ENCODE results near the gene TSC22D2. TPM values are rescaled to one million over a fixed set of nuclear protein-coding genes. Genes with fewer than 3 reads are reported as not detected.

TSC22D2 gene
- total RNA-seq, 2 donors from 2014 or later: 22.2 to 35.8 TPM

DNA sequence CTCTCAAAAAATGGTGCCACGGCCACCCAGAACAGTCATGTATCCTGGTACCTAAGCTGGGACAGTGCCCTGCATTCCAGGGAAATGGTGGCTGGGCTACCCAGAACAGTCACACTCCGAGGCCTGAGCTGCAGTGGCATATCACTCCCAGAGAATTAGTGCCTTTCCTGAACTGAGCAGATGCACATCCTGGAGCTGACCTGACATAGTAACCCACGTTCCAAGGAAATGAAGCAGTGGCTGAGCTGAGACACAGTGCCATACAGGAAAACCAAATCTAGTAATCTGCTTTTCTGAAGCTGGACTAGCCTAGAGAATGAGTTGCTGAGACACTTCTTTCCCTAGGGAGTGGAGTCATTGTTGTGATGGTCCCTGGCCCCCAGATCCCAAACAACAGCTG lies 96.4 kb downstream of the TSC22D2 start:
- Histone ChIP-seq H3K36me3 (no peaks in the 10 kb centered on the region), H3K9me3 (no peaks in the 10 kb centered on the region), H3K4me3 (no peak overlapping the region), H3K27me3 (replicated peaks; ENCODE audit: insufficient read depth) (no peaks in the 10 kb centered on the region), H3K4me1 (ENCODE audit: control insufficient read depth in 1 of 2, low read depth in 2 of 2) (no peaks in the 10 kb centered on the region), H3K27ac (no peak overlapping the region)
- DNase-seq (ENCODE audit: low spot score) (no peak), ATAC-seq (ENCODE audit: insufficient number of reproducible peaks, low FRiP score, low read depth) (no peak)
- TF ChIP-seq, protein P1, sequence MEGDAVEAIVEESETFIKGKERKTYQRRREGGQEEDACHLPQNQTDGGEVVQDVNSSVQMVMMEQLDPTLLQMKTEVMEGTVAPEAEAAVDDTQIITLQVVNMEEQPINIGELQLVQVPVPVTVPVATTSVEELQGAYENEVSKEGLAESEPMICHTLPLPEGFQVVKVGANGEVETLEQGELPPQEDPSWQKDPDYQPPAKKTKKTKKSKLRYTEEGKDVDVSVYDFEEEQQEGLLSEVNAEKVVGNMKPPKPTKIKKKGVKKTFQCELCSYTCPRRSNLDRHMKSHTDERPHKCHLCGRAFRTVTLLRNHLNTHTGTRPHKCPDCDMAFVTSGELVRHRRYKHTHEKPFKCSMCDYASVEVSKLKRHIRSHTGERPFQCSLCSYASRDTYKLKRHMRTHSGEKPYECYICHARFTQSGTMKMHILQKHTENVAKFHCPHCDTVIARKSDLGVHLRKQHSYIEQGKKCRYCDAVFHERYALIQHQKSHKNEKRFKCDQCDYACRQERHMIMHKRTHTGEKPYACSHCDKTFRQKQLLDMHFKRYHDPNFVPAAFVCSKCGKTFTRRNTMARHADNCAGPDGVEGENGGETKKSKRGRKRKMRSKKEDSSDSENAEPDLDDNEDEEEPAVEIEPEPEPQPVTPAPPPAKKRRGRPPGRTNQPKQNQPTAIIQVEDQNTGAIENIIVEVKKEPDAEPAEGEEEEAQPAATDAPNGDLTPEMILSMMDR (IDR thresholded peaks at IDR 0.05): no peak

DNA sequence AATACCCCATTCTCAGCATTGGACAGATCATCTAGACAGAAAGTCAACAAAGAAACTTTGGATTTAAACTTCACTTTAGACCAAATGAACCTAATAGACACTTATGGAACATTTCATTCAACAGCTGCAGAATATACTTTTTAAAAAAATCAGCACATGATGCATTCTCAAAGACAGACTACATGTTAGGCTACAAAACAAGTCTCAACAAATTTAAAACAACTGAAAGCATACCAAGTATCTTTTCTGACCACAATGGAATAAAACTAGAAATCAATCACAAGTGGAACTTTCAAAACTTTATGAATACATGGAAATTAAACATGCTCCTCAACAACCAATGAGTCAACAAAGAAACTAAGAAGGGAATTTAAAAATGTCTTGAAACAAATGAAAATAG lies 100.3 kb downstream of the TSC22D2 start:
- Histone ChIP-seq H3K27ac (no peak overlapping the region), H3K4me3 (no peak overlapping the region), H3K36me3 (no peaks in the 10 kb centered on the region), H3K9me3 (no peaks in the 10 kb centered on the region), H3K4me1 (ENCODE audit: control insufficient read depth in 1 of 2, low read depth in 2 of 2) (no peaks in the 10 kb centered on the region), H3K27me3 (replicated peaks; ENCODE audit: insufficient read depth) (no peaks in the 10 kb centered on the region)
- DNase-seq (ENCODE audit: low spot score): no peak
- TF ChIP-seq, protein P1 (IDR thresholded peaks at IDR 0.05): no peak
- ATAC-seq (ENCODE audit: insufficient number of reproducible peaks, low FRiP score, low read depth): no peak

DNA sequence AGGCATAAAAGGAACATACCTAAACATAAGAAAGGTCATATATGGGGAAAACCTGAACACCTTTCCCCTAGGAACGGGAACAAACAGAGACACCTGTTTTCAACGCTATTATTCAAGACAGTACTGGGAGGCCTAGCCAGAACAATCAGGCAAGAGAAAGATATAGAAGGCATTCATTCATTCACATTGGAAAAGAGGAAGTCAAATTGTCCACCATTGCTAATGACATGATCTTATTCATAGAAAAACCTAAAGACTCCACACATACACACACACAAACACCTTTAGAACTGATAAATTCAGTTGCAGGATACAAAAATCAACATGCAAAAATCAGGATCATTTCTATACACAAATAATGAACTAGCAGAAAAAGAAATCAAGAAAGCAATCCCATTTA lies 101.7 kb downstream of the TSC22D2 start:
- H3K27ac ChIP-seq: no peak overlapping the region
- ATAC-seq (ENCODE audit: insufficient number of reproducible peaks, low FRiP score, low read depth): no peak

DNA sequence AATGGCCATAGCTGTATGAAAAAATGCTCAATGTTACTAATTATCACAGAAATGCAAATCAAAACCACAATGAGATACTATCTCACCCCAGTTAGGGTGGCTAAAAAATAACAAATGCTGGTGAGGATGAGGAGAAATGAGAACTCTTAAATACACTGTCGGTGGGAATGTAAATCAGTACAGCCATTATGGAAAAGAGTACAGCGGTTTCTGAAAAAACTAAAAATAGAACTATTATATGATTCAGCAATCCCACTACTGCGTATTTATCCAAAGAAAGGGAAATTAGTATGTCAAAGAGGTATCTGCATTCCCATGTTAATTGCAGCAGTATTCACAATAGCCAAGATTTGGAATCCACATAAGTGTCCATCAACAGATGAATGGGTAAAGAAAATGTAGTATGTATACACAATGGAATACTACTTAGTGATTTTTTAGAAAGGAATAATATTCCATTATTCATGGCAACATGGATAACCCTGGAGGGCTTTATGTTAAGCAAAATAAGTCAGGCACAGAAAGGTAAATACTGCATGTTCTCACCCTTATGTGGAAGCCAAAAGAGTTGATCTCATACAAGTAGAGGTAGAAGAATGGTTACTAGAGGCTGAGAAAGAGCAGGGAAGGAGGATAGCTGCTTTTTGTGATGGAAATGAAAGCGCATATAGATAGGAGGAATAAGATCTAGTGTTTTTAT lies 103.2 kb downstream of the TSC22D2 start:
- Histone ChIP-seq H3K4me1 (ENCODE audit: control insufficient read depth in 1 of 2, low read depth in 2 of 2) (no peaks in the 10 kb centered on the region), H3K27ac (no peak overlapping the region), H3K27me3 (replicated peaks; ENCODE audit: insufficient read depth) (no peaks in the 10 kb centered on the region), H3K4me3 (no peak overlapping the region), H3K9me3 (no peaks in the 10 kb centered on the region), H3K36me3 (no peaks in the 10 kb centered on the region)
- TF ChIP-seq, protein P1 (IDR thresholded peaks at IDR 0.05): no peak
- ATAC-seq (ENCODE audit: insufficient number of reproducible peaks, low FRiP score, low read depth) (no peak), DNase-seq (ENCODE audit: low spot score) (no peak)

More for the DNA sequence above, 101.7 kb downstream of the TSC22D2 start:
- no peaks in the 10 kb centered on the region for H3K9me3 ChIP-seq
- H3K36me3 ChIP-seq: no peaks in the 10 kb centered on the region
- H3K4me1 ChIP-seq (ENCODE audit: control insufficient read depth in 1 of 2, low read depth in 2 of 2): no peaks in the 10 kb centered on the region
- H3K4me3 ChIP-seq: no peak overlapping the region
- TF ChIP-seq, protein P1 (IDR thresholded peaks at IDR 0.05): no peak
- no peak for DNase-seq (ENCODE audit: low spot score)
- H3K27me3 ChIP-seq (replicated peaks; ENCODE audit: insufficient read depth): no peaks in the 10 kb centered on the region

DNA sequence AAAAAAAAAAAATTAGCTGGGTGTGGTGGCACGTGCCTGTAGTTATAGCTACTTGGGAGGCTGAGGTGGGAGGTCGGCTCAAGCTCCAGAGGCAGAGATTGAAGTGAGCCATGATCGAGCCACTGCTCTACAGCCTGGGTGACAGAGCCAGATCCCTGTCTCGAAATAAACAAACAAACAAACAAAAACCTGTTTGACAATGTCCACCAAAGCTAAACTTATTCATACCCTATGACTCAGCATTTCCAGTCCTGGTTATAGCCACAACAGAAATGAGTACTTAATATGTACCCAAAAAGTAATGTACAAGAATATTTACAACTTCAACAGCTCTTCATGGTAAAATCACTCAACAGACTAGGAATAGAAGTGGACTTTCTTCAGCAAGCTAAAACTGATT lies 107.1 kb downstream of the TSC22D2 start:
- Histone ChIP-seq H3K4me3 (no peak overlapping the region), H3K4me1 (ENCODE audit: control insufficient read depth in 1 of 2, low read depth in 2 of 2) (no peaks in the 10 kb centered on the region), H3K9me3 (no peaks in the 10 kb centered on the region), H3K27me3 (replicated peaks; ENCODE audit: insufficient read depth) (no peaks in the 10 kb centered on the region), H3K36me3 (no peaks in the 10 kb centered on the region), H3K27ac (no peak overlapping the region)
- DNase-seq (ENCODE audit: low spot score) (no peak), ATAC-seq (ENCODE audit: insufficient number of reproducible peaks, low FRiP score, low read depth) (no peak)
- TF ChIP-seq, protein P1 (IDR thresholded peaks at IDR 0.05): no peak

Other genes with a start within 250 kb of the TSC22D2 start
- gene SERP1, start 138.2 kb downstream of the TSC22D2 start, total RNA-seq: 100 to 1,000 TPM; 212 to 239 TPM
- gene EIF2A, start 138.5 kb downstream of the TSC22D2 start, total RNA-seq: 100 to 1,000 TPM; 124 to 173 TPM
- gene SELENOT, start 195.0 kb downstream of the TSC22D2 start, total RNA-seq: 100 to 1,000 TPM in 1 of 2 donors, 10 to 100 TPM in 1; 67.4 to 137 TPM

Data from thoracic aorta (tissue), 2 donors.